GM23338 (cell line): ENCODE measurements around the gene CFAP70. TPM values are rescaled to one million over a fixed set of nuclear protein-coding genes. Genes with fewer than 3 reads are reported as not detected.

ENCODE experiments used
- ATAC-seq: fragments of 200-7000 bp; cut with Tn5 transposase; 3 replicates; pipeline ENCODE4 v1.9.1; 2020
- DNase-seq: peaks from one replicate; pipeline ENCODE4 v3.0.0-alpha.2; 2015; ENCODE audit warnings: low spot score
- H2AFZ ChIP-seq: fragments of 200-600 bp; sonication (generic); 2 replicates; pipeline ENCODE4 v1.8.0; 2016; ENCODE audit warnings: antibody characterized with exemption, mild to moderate bottlenecking, moderate library complexity
- H3F3A ChIP-seq: fragments of 200-600 bp; sonication (generic); replicated peaks from 2 replicates; pipeline ENCODE4 v1.8.0; 2017; ENCODE audit warnings: antibody characterized with exemption, mixed run types, low read depth
- H3K27ac ChIP-seq: fragments of 200-600 bp; sonication (generic); 2 replicates; pipeline ENCODE4 v1.6.1; 2016; ENCODE audit warnings: low read depth
- H3K27me3 ChIP-seq: fragments of 200-600 bp; sonication (generic); 2 replicates; pipeline ENCODE4 v1.8.0; 2016; ENCODE audit warnings: mild to moderate bottlenecking, mixed run types, moderate library complexity; ENCODE audit not compliant: insufficient read depth
- H3K36me3 ChIP-seq: fragments of 200-600 bp; sonication (generic); 2 replicates; pipeline ENCODE4 v1.8.0; 2016; ENCODE audit warnings: mild to moderate bottlenecking; ENCODE audit not compliant: insufficient read depth
- H3K4me1 ChIP-seq: fragments of 200-600 bp; sonication (generic); 2 replicates; pipeline ENCODE4 v1.8.0; 2016; ENCODE audit warnings: mild to moderate bottlenecking, moderate library complexity; ENCODE audit not compliant: insufficient read depth
- H3K4me2 ChIP-seq: fragments of 200-600 bp; sonication (generic); 2 replicates; pipeline ENCODE4 v1.7.1; 2017; ENCODE audit warnings: mixed run types
- H3K4me3 ChIP-seq: fragments of 200-600 bp; sonication (generic); 2 replicates; pipeline ENCODE4 v1.6.1; 2016; ENCODE audit warnings: mixed run types
- H3K79me2 ChIP-seq: fragments of 200-600 bp; sonication (generic); replicated peaks from 2 replicates; pipeline ENCODE4 v1.8.0; 2017; ENCODE audit warnings: mild to moderate bottlenecking; ENCODE audit not compliant: insufficient read depth
- H3K9me2 ChIP-seq: fragments of 200-600 bp; sonication (generic); 2 replicates; pipeline ENCODE4 v1.8.0; 2017; ENCODE audit not compliant: insufficient read depth
- H4K20me1 ChIP-seq: fragments of 200-600 bp; sonication (generic); replicated peaks from 2 replicates; pipeline ENCODE4 v1.8.0; 2017; ENCODE audit warnings: mild to moderate bottlenecking; ENCODE audit not compliant: insufficient read depth
- H3K27ac Mint-ChIP-seq: 2 replicates; pipeline ENCODE4 v1.8.0; 2020; ENCODE audit warnings: inconsistent platforms, mild to moderate bottlenecking, moderate library complexity, mixed read lengths
- H3K27me3 Mint-ChIP-seq: 3 replicates; pipeline ENCODE4 v1.8.0; 2022; ENCODE audit warnings: low read depth, mild to moderate bottlenecking, moderate library complexity, mixed read lengths, inconsistent platforms; ENCODE audit not compliant: insufficient read depth, poor library complexity
- H3K36me3 Mint-ChIP-seq: 3 replicates; pipeline ENCODE4 v1.8.0; 2021; ENCODE audit warnings: low read depth, mild to moderate bottlenecking, inconsistent platforms, moderate library complexity, mixed read lengths
- H3K4me1 Mint-ChIP-seq: 3 replicates; pipeline ENCODE4 v1.8.0; 2020; ENCODE audit warnings: mild to moderate bottlenecking, inconsistent platforms, mixed read lengths
- H3K4me3 Mint-ChIP-seq: 3 replicates; pipeline ENCODE4 v1.8.0; 2021; ENCODE audit warnings: moderate library complexity, mild to moderate bottlenecking, inconsistent platforms, mixed read lengths
- H3K9me3 Mint-ChIP-seq: 3 replicates; pipeline ENCODE4 v1.8.0; 2020; ENCODE audit warnings: moderate library complexity, mild to moderate bottlenecking, inconsistent platforms, mixed read lengths
- CREB1 ChIP-seq: fragments of 250-450 bp; sonication (Bioruptor Pico); IDR thresholded peaks from 2 replicates; pipeline ENCODE4 v1.5.0; 2020; ENCODE audit warnings: low read depth, mild to moderate bottlenecking, moderate library complexity
- EZH2 ChIP-seq: fragments of 200-600 bp; sonication (generic); IDR thresholded peaks from one replicate; pipeline ENCODE4 v1.8.0; 2017; ENCODE audit warnings: antibody characterized with exemption, mild to moderate bottlenecking, low read depth; ENCODE audit not compliant: unreplicated experiment
- EZH2phosphoT487 ChIP-seq: fragments of 200-600 bp; sonication (generic); IDR thresholded peaks from one replicate; pipeline ENCODE4 v1.8.1; 2018; ENCODE audit warnings: antibody characterized with exemption; ENCODE audit not compliant: unreplicated experiment
- JUNB ChIP-seq: IDR thresholded peaks from one replicate; pipeline ENCODE4 v1.6.1; 2016; ENCODE audit warnings: antibody characterized with exemption; ENCODE audit not compliant: unreplicated experiment
- NANOG ChIP-seq: IDR thresholded peaks from 2 replicates; pipeline ENCODE4 v1.6.1; 2016; ENCODE audit warnings: antibody characterized with exemption, borderline replicate concordance
- POLR2AphosphoS5 ChIP-seq: IDR thresholded peaks from 2 replicates; pipeline ENCODE4 v1.6.1; 2016; ENCODE audit warnings: antibody characterized with exemption, low read depth
- STAT1 ChIP-seq: IDR thresholded peaks from one replicate; pipeline ENCODE4 v1.6.1; 2016; ENCODE audit warnings: antibody characterized with exemption; ENCODE audit not compliant: unreplicated experiment
- ZNF114 ChIP-seq: fragments of 250-450 bp; sonication (Bioruptor Pico); IDR thresholded peaks from 2 replicates; pipeline ENCODE4 v1.5.0; 2020; ENCODE audit warnings: mild to moderate bottlenecking, moderate library complexity
- ZNF331 ChIP-seq: fragments of 250-450 bp; sonication (Bioruptor Pico); IDR thresholded peaks from 2 replicates; pipeline ENCODE4 v1.5.0; 2020; ENCODE audit warnings: low read depth, mild to moderate bottlenecking, moderate library complexity
- polyA plus RNA-seq: library from polyadenylated mRNA; unstranded; fragments of >200 nt; fragmentation: Nextera tagmentation; extraction: Ambion mirVana; gene quantifications from 2 replicates; pipeline ENCODE4 v1.2.1, GENCODE V29; 2016
- total RNA-seq: library from RNA; depleted of rRNA; stranded (reverse); fragments of >200 nt; shearing (Covaris generic); gene quantifications from 2 replicates; pipeline ENCODE4 v1.2.3, GENCODE V29; 2014
- TF ChIP-seq, protein P1 (sequence below): IDR thresholded peaks from 2 replicates; pipeline ENCODE4 v1.6.1; 2016; ENCODE audit warnings: antibody characterized with exemption
- TF ChIP-seq, protein P2 (sequence below): fragments of 250-450 bp; sonication (Bioruptor Pico); IDR thresholded peaks from 2 replicates; pipeline ENCODE4 v1.5.0; 2020; ENCODE audit warnings: mild to moderate bottlenecking, moderate library complexity
- TF ChIP-seq, protein P3 (sequence below): IDR thresholded peaks from one replicate; pipeline ENCODE4 v1.6.1; 2018; ENCODE audit warnings: antibody characterized with exemption; ENCODE audit not compliant: unreplicated experiment
- TF ChIP-seq, protein P4 (sequence below), 2 experiments: fragments of 200-600 bp in 1 of 2; sonication (generic) in 1 of 2; conservative IDR thresholded peaks; 2 replicates each; pipeline versions ENCODE4 v1.5.1 to v1.6.1; 2016 to 2017; ENCODE audit warnings: antibody characterized with exemption in 2 of 2, low read depth in 2 of 2, mild to moderate bottlenecking in 2 of 2, moderate library complexity in 1 of 2

The CFAP70 gene
- total and polyA plus RNA-seq, 2 experiments from 2014 or later, result 0.17 to 0.24 TPM

DNA sequence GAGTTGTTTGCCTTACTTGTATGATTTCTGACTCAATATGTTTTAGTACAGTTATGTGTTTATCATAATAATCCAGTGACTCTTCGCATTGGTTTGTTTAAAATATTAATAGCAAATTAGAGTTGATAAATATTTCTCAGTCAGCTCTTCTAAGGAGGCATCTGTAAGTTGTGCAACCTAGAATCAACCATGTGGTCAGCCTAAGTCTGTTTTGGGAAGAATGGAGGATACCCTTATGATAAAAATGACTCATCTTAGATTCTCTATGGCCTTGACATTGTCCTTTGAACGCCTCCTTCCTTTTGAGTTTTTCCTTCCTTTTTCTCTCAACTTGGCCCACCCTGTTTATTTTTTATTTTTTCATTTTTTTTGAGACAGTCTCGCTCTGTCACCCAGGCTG, 130.4 kb downstream of the CFAP70 start:
- Histone ChIP-seq H3K4me1 (no peaks in the 10 kb centered on the region), H3K27me3 (no peaks in the 10 kb centered on the region), H3K36me3 (no peaks in the 10 kb centered on the region), H3F3A (no peaks in the 10 kb centered on the region), H4K20me1 (peaks cover 3% of the 10 kb centered on the region; the same call in 1 of the 2 replicates), H3K79me2 (no peaks in the 10 kb centered on the region), H2AFZ (no peak overlapping the region), H3K27ac (no peak overlapping the region), H3K4me2 (no peak overlapping the region), H3K4me3 (no peak overlapping the region), H3K9me2 (no peaks in the 10 kb centered on the region; the same call in 1 of the 2 replicates)
- Mint-ChIP-seq H3K4me1 (no peaks in the 10 kb centered on the region), H3K9me3 (no peaks in the 10 kb centered on the region), H3K27me3 (no peaks in the 10 kb centered on the region), H3K27ac (no peak overlapping the region), H3K4me3 (no peak overlapping the region), H3K36me3 (peaks cover 4% of the 10 kb centered on the region)
- no peak for DNase-seq
- TF ChIP-seq JUNB, result no peak
- no peak for TF ChIP-seq STAT1
- TF ChIP-seq, protein P1, sequence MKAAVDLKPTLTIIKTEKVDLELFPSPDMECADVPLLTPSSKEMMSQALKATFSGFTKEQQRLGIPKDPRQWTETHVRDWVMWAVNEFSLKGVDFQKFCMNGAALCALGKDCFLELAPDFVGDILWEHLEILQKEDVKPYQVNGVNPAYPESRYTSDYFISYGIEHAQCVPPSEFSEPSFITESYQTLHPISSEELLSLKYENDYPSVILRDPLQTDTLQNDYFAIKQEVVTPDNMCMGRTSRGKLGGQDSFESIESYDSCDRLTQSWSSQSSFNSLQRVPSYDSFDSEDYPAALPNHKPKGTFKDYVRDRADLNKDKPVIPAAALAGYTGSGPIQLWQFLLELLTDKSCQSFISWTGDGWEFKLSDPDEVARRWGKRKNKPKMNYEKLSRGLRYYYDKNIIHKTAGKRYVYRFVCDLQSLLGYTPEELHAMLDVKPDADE, result no peak
- TF ChIP-seq, protein P2, sequence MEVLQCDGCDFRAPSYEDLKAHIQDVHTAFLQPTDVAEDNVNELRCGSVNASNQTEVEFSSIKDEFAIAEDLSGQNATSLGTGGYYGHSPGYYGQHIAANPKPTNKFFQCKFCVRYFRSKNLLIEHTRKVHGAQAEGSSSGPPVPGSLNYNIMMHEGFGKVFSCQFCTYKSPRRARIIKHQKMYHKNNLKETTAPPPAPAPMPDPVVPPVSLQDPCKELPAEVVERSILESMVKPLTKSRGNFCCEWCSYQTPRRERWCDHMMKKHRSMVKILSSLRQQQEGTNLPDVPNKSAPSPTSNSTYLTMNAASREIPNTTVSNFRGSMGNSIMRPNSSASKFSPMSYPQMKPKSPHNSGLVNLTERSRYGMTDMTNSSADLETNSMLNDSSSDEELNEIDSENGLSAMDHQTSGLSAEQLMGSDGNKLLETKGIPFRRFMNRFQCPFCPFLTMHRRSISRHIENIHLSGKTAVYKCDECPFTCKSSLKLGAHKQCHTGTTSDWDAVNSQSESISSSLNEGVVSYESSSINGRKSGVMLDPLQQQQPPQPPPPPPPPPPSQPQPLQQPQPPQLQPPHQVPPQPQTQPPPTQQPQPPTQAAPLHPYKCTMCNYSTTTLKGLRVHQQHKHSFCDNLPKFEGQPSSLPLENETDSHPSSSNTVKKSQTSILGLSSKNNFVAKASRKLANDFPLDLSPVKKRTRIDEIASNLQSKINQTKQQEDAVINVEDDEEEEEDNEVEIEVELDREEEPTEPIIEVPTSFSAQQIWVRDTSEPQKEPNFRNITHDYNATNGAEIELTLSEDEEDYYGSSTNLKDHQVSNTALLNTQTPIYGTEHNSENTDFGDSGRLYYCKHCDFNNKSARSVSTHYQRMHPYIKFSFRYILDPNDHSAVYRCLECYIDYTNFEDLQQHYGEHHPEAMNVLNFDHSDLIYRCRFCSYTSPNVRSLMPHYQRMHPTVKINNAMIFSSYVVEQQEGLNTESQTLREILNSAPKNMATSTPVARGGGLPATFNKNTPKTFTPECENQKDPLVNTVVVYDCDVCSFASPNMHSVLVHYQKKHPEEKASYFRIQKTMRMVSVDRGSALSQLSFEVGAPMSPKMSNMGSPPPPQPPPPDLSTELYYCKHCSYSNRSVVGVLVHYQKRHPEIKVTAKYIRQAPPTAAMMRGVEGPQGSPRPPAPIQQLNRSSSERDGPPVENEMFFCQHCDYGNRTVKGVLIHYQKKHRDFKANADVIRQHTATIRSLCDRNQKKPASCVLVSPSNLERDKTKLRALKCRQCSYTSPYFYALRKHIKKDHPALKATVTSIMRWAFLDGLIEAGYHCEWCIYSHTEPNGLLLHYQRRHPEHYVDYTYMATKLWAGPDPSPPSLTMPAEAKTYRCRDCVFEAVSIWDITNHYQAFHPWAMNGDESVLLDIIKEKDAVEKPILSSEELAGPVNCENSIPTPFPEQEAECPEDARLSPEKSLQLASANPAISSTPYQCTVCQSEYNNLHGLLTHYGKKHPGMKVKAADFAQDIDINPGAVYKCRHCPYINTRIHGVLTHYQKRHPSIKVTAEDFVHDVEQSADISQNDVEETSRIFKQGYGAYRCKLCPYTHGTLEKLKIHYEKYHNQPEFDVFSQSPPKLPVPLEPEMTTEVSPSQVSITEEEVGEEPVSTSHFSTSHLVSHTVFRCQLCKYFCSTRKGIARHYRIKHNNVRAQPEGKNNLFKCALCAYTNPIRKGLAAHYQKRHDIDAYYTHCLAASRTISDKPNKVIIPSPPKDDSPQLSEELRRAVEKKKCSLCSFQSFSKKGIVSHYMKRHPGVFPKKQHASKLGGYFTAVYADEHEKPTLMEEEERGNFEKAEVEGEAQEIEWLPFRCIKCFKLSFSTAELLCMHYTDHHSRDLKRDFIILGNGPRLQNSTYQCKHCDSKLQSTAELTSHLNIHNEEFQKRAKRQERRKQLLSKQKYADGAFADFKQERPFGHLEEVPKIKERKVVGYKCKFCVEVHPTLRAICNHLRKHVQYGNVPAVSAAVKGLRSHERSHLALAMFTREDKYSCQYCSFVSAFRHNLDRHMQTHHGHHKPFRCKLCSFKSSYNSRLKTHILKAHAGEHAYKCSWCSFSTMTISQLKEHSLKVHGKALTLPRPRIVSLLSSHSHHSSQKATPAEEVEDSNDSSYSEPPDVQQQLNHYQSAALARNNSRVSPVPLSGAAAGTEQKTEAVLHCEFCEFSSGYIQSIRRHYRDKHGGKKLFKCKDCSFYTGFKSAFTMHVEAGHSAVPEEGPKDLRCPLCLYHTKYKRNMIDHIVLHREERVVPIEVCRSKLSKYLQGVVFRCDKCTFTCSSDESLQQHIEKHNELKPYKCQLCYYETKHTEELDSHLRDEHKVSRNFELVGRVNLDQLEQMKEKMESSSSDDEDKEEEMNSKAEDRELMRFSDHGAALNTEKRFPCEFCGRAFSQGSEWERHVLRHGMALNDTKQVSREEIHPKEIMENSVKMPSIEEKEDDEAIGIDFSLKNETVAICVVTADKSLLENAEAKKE, result no peak
- TF ChIP-seq ZNF331 (CRISPR knock-in tag), result no peak
- TF ChIP-seq, protein P3, sequence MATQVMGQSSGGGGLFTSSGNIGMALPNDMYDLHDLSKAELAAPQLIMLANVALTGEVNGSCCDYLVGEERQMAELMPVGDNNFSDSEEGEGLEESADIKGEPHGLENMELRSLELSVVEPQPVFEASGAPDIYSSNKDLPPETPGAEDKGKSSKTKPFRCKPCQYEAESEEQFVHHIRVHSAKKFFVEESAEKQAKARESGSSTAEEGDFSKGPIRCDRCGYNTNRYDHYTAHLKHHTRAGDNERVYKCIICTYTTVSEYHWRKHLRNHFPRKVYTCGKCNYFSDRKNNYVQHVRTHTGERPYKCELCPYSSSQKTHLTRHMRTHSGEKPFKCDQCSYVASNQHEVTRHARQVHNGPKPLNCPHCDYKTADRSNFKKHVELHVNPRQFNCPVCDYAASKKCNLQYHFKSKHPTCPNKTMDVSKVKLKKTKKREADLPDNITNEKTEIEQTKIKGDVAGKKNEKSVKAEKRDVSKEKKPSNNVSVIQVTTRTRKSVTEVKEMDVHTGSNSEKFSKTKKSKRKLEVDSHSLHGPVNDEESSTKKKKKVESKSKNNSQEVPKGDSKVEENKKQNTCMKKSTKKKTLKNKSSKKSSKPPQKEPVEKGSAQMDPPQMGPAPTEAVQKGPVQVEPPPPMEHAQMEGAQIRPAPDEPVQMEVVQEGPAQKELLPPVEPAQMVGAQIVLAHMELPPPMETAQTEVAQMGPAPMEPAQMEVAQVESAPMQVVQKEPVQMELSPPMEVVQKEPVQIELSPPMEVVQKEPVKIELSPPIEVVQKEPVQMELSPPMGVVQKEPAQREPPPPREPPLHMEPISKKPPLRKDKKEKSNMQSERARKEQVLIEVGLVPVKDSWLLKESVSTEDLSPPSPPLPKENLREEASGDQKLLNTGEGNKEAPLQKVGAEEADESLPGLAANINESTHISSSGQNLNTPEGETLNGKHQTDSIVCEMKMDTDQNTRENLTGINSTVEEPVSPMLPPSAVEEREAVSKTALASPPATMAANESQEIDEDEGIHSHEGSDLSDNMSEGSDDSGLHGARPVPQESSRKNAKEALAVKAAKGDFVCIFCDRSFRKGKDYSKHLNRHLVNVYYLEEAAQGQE, result no peak
- TF ChIP-seq, protein P4, sequence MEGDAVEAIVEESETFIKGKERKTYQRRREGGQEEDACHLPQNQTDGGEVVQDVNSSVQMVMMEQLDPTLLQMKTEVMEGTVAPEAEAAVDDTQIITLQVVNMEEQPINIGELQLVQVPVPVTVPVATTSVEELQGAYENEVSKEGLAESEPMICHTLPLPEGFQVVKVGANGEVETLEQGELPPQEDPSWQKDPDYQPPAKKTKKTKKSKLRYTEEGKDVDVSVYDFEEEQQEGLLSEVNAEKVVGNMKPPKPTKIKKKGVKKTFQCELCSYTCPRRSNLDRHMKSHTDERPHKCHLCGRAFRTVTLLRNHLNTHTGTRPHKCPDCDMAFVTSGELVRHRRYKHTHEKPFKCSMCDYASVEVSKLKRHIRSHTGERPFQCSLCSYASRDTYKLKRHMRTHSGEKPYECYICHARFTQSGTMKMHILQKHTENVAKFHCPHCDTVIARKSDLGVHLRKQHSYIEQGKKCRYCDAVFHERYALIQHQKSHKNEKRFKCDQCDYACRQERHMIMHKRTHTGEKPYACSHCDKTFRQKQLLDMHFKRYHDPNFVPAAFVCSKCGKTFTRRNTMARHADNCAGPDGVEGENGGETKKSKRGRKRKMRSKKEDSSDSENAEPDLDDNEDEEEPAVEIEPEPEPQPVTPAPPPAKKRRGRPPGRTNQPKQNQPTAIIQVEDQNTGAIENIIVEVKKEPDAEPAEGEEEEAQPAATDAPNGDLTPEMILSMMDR (conservative IDR thresholded peaks at IDR 0.05; ENCODE audit: low read depth in 2 of 2), result no peak
- no peak for TF ChIP-seq EZH2phosphoT487
- TF ChIP-seq CREB1 (CRISPR knock-in tag), result no peak
- no peak for TF ChIP-seq NANOG
- no peak for TF ChIP-seq POLR2AphosphoS5
- TF ChIP-seq ZNF114 (CRISPR knock-in tag), result no peak
- no peak for TF ChIP-seq EZH2
- no peak for ATAC-seq
